GM12801 (cell line): ENCODE measurements around the gene TEAD1.

Experiments
- TF ChIP-seq, protein P1 (sequence below): IDR thresholded peaks from one replicate; pipeline ENCODE4 v1.5.1; 2011; ENCODE audit warnings: control low read depth; ENCODE audit not compliant: insufficient read length; ENCODE audit errors: extremely low read depth

Gene TEAD1

DNA sequence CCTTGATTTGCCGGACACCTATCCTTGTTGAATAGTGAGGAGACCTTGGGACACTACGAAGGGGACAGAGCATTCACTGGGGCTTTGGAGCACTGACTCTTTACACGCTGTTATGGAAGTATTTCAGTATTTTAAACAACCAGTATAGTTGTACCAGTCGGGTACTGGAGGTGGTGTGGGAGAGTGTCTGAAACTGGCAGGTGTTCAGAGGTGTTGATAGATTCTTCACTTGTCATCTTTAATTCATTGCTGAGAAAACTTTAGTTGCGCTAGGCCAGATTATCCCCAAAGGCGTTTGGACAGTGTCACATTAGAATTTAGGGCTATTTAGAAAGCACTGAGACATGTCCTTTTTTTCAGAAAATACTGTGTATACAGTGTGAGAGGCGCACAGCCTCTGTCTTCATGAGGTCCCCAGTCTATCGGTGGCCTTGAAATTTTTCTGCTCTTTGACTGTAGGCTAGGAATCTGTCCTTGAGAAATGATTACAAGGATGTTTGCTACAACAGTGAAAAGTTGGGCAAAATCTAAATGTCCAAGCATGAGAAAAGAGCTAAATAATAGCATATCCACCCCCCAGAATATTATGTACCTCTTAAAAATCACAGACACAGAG lies 69.7 kb downstream of the TEAD1 start:
- TF ChIP-seq, protein P1, sequence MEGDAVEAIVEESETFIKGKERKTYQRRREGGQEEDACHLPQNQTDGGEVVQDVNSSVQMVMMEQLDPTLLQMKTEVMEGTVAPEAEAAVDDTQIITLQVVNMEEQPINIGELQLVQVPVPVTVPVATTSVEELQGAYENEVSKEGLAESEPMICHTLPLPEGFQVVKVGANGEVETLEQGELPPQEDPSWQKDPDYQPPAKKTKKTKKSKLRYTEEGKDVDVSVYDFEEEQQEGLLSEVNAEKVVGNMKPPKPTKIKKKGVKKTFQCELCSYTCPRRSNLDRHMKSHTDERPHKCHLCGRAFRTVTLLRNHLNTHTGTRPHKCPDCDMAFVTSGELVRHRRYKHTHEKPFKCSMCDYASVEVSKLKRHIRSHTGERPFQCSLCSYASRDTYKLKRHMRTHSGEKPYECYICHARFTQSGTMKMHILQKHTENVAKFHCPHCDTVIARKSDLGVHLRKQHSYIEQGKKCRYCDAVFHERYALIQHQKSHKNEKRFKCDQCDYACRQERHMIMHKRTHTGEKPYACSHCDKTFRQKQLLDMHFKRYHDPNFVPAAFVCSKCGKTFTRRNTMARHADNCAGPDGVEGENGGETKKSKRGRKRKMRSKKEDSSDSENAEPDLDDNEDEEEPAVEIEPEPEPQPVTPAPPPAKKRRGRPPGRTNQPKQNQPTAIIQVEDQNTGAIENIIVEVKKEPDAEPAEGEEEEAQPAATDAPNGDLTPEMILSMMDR = no peak

DNA sequence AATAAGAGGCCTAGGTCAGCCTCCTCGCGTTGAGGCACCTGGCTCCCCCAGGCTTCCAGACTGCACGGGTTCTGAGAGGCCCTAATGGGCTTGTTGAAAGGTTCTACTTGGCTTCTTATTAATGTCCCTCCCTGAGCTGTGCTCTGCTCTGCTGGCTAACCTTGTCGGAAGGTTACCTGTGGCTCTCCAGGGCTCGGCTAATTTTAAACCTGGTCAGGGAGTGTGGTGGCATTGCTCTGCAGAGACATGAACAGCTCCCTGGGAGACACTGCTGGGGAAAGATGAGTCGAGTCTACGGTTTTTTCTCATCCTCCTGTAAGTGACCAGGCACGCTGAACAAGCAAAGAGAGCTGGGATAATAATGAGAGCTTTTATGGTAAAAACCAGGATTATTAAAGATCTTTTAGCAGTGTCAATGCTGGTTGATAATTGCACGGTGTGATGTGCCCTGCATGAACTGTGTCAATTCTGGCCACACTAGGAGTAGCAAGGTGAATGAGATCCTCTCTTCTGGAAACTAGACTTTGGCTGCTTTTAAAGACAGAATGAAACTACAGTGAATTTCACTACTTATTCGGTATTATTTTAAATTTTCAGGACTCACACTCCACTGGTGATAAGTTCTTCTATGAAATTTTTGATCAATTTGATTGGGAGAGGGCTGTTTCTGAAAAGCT lies 70.7 kb downstream of the TEAD1 start:
- TF ChIP-seq, protein P1 = no peak

DNA sequence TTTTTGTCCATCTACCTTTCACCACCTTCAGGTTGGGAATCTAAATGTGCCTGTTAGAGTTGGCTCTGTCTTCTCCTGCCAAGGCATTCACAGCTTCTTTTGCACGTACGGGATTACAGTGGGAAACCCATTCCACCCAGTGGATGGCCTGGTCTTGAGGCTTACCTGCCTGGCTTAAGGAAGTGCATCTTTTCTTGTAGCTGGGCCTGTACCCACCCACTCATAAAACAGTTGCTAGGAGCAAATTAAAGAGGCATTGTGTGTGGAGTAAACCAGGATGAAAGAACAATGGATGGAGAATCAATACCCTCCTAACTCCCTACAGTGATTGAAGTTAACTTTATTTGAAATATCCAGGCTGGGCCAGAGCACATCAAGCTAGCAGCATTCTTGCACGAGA lies 71.6 kb downstream of the TEAD1 start:
- TF ChIP-seq, protein P1 = no peak

DNA sequence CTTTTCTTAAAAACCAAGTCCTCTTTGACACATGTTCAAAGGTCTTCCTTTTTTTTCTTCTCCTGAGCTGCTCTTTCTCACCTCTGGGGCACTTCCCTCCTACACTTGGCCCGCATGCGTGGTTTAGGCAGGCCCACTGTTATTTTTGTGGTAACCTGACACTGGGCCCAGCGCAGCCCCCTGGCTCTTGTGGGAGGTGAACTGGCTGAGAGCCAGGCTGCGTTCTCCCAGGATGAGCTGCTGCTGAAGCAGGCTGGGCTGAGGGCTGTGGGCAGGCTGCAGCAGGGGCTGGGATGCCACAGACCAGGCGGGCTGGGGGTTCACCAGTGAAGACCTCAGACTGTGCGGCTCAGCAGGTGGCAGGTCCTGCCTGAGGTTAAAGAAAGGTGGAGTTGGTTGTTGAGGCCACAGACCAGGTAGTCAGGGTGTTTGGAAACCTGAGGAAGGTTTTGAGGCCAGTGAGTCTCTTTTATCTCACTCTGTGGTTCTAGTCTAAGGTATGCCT lies 72.4 kb downstream of the TEAD1 start:
- TF ChIP-seq, protein P1 = no peak

DNA sequence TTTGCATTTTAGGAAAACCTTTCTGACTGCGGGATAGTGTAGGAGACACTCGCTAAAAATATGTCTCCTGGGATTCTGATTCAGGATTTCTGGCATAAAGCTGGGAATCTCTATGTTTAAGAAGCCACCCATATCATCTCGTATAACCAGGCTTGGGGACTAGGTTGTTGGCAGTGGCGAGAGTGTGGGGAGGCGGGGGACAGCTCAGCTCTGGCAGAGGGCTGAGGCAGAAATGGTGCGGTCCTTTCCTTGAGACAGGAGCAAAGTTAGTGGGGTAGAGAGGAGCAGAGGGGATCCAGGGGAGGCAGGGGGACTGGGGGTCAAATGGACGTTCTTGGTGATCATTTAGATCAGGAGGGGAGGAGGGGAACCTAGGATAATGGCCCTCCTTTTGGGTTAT lies 74.3 kb downstream of the TEAD1 start:
- TF ChIP-seq, protein P1 = no peak

DNA sequence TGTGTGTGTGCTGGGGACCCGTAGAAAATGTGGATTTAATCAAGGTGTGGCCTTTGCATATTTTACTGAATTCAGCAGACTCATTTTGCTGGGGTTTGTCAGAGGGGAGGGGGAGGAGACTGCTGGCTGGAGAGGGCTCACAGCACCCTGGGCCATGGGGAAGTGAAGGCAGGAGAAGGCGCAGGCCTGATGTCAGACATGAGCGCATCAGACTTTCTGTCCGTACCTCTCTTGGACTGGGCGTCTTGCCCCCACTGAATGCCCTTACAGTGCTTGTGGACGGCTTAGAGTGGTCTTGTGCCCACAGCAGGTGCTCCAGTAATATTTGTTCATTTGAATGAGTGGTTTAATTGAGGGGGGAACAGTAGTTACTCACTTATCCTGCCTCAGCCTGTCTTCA lies 75.2 kb downstream of the TEAD1 start:
- TF ChIP-seq, protein P1 = no peak

DNA sequence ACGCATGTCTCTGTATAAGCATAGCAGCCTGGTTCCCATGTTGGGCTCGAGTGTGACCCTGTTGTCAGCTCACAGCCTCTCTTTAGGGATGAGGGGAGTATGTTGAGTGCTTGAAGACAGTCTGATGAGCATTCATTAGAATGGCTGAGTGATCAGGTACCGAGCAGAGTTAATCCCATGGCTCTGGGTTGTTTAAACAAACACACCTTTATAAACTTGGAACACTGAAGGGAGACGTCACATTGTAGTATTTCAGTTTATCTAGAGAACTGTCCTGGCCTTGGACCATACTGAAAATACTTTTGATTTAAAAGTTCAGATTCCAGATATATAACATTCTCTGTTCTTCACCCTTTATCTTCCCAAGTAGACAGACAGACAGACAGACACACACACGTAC lies 76.0 kb downstream of the TEAD1 start:
- TF ChIP-seq, protein P1 = no peak
